ENCODE results near the gene IL27RA.

Gene IL27RA

DNA sequence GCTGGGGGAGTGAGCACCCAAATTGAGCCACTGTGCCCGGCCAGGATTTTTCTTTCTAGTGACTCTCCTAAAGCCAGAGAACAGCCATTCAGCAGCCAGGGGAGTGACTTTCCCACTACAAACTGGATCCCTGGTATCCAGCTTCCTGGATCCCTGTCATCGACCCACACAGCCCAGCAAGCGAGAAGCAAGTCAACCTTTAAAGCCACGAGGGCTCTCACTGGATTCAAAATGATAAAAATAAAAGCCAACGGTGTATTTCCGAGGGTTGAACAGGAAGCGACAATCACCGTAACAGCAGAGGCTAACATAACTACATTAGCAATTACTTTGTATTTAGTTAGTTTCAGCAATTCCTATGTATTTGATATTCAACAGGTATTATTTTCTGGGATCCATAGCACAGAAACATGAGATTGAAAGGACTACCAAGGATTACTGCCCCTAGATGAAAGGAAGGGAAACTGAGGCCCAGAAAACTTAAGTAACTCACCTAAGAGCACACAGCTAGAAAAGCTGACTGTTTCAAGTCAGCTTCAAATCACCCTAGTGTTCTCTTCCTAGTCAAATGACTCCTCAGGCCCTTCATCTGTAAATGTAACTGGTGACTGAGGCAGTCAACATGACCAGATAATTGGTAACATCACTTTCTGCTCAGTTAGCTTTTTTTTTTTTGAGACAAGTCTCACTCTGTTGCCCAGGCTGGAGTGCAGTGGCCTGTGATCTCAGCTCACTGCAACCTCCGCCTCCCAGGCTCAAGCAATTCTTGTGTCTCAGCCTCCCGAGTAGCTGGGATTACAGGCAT is 28.1 kb upstream of the IL27RA start:
- Histone ChIP-seq H3K4me1 (peaks cover 48 to 71% (median 67%) of the 10 kb centered on the region in 10 experiments), H3K9me3 (replicated peaks in 1 of 11) (peaks cover 9 to 14% (median 12%) of the 10 kb centered on the region in 11 experiments), H3K9ac (peak overlapping the region; percentile 49 to 99 (median 92)), H3K36me3 (peaks cover 8 to 20% (median 14%) of the 10 kb centered on the region in 11 experiments; a peak in 18 of 22 replicates), H4K20me1 (no peaks in the 10 kb centered on the region), H3K4me2 (peak overlapping the region; percentile 79 to 96 (median 88)), H3K4me3 (peak overlapping the region in 4 of 10 experiments; percentile 0 to 82 (median 16); a peak in 4 of 20 replicates), H3K27me3 (no peaks in the 10 kb centered on the region), H3K27ac (peak overlapping the region; percentile 71 to 99 (median 92))
- TF ChIP-seq Cebpa-rat (IDR thresholded peaks at IDR 0.05) = no peak

DNA sequence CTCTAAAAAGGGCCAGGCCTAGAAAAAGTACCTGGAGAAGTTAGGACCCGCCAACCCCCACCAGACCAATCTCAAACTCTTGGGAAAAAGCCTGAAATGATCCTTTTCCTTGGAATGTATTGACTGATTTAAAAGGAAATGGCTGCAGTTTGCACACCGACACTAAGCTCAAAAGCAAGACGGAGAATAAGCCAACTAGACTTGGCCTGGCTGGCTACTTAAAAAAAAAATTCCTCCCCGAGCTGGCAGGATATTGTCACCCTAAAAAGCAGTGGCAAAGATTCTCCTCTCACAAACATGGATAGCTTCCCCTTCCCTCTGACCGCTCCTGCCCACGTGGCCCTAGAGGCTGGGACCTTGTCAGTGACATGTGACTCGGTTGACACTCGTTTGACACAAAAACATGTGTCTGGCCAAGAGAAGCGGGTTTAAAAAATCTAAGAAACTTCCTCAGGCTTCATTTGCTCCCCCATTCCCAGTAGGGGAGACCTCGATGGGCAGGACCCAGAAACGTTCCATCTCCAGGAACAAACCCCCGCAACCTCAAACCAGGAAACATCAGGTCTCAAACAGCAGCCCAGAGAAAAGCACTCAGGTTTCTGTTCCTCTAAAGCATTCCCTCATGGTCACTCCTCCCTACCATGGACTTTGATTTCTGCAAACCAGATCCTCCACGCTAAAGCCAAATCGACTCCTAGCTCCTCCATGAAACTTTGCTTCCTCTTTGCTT is 26.8 kb upstream of the IL27RA start:
- Histone ChIP-seq H3K9ac (peak overlapping the region; percentile 59 to 99 (median 93)), H3K9me3 (replicated peaks in 1 of 11) (peaks cover 0 to under 1% (median 0%) of the 10 kb centered on the region in 11 experiments; a peak in 7 of 22 replicates), H3K4me2 (peak overlapping the region; percentile 79 to 96 (median 88)), H3K4me3 (peak overlapping the region; percentile 48 to 93 (median 78); a peak in 19 of 20 replicates), H3K4me1 (peaks cover 48 to 70% (median 67%) of the 10 kb centered on the region in 10 experiments), H3K27ac (peak overlapping the region; percentile 87 to 99 (median 92)), H3K36me3 (peaks cover 0 to 7% (median under 1%) of the 10 kb centered on the region in 11 experiments; a peak in 9 of 22 replicates), H4K20me1 (no peaks in the 10 kb centered on the region), H3K27me3 (no peaks in the 10 kb centered on the region)
- TF ChIP-seq Cebpa-rat (IDR thresholded peaks at IDR 0.05) = no peak

DNA sequence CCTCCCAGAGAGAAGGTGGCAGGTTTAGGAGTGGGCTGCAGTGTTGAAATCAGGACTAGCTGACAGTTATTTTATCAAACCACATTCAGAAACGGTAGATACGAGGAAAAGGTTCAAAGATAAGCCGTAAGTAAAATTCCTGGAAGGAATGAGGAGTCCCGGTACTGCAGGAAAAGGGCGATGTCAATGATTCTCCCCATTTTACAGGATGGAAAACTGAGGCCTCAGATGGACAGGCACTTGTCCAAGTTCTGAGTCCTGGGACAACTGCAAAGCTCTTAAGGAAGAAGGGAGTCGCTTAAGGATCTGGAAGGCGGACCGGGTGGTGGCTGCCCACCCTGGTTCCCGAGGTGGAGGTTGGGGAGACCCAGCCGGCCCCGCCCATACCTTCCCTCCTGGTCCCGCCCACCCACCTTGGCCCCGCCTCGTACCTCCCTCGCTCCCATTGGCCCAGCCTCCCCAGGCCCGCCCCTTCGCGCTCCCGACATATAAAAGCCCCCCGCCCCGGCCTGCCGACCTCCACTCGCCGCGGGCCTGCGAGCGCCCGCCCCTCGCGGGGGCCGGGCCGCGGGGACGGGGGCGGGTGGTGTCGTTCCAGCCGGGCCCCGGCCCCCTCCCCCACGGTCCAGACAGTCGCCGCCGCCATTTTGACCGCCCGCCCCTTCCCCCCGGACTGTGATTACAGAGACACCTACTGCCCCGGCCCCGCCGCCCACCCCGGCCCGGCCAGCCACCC is 26.0 kb upstream of the IL27RA start:
- no peaks in the 10 kb centered on the region for H3K9me3 ChIP-seq (replicated peaks in 1 of 11)
- peak overlapping the region; percentile 89 to 99 (median 93) for H3K9ac ChIP-seq
- no peak for TF ChIP-seq Cebpa-rat (IDR thresholded peaks at IDR 0.05)
- H3K4me2 ChIP-seq = peak overlapping the region; percentile 79 to 96 (median 88)
- no peaks in the 10 kb centered on the region for H4K20me1 ChIP-seq
- H3K4me1 ChIP-seq = peaks cover 43 to 64% (median 60%) of the 10 kb centered on the region in 10 experiments
- H3K27ac ChIP-seq = peak overlapping the region; percentile 87 to 99 (median 92)
- no peaks in the 10 kb centered on the region for H3K27me3 ChIP-seq
- H3K4me3 ChIP-seq = peak overlapping the region; percentile 48 to 93 (median 78)
- H3K36me3 ChIP-seq = no peaks in the 10 kb centered on the region

DNA sequence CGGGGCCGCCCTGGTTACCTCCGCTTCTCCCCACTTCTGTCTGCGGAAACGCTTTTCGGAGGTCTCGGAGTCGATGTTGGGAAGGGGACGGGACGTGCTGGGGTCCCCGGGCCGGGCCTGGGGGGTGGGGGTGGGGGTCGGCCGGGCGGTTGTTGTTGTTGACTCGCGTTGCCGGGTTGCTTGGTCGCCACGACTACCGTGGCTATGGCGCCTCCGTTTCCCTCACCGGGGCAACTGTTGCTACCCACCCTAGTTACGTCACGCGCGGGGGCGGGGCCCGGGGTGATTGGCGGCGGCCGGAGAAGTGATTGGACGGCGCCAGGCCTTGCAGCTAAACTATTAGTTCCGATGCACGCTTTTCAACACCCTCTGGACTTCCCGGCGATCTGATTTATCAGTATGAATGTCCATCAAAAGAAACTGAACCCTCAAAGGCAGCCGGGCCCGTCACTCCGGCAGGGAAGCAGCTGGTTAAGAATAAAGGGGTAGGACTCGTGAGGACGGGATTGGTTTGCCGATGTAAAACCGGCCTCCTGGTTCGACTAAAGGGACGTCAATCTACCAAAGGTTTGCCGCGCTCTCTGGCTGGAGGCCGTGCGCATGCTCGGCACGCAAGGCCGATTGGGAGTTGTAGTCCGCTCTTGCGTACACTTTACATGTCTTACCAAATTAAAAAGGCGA is 25.3 kb upstream of the IL27RA start, which contains the start of gene RFX1:
Gene RFX1 (minus strand): TSS at position 236 of the 681 bp plus-strand sequence. CDS start 12,477 bp downstream, outside the sequence.
- no peak for TF ChIP-seq Cebpa-rat (IDR thresholded peaks at IDR 0.05)
- Histone ChIP-seq H4K20me1 (no peaks in the 10 kb centered on the region), H3K4me1 (peaks cover 36 to 57% (median 53%) of the 10 kb centered on the region in 10 experiments), H3K27me3 (no peaks in the 10 kb centered on the region), H3K9ac (peak within 1 kb of the TSS; percentile 89 to 99 (median 93)), H3K36me3 (no peaks in the 10 kb centered on the region), H3K4me3 (peak within 1 kb of the TSS; percentile 58 to 93 (median 78)), H3K27ac (peak within 1 kb of the TSS; percentile 87 to 99 (median 92)), H3K4me2 (peak within 1 kb of the TSS; percentile 80 to 97 (median 92)), H3K9me3 (replicated peaks in 1 of 11) (no peaks in the 10 kb centered on the region)

DNA sequence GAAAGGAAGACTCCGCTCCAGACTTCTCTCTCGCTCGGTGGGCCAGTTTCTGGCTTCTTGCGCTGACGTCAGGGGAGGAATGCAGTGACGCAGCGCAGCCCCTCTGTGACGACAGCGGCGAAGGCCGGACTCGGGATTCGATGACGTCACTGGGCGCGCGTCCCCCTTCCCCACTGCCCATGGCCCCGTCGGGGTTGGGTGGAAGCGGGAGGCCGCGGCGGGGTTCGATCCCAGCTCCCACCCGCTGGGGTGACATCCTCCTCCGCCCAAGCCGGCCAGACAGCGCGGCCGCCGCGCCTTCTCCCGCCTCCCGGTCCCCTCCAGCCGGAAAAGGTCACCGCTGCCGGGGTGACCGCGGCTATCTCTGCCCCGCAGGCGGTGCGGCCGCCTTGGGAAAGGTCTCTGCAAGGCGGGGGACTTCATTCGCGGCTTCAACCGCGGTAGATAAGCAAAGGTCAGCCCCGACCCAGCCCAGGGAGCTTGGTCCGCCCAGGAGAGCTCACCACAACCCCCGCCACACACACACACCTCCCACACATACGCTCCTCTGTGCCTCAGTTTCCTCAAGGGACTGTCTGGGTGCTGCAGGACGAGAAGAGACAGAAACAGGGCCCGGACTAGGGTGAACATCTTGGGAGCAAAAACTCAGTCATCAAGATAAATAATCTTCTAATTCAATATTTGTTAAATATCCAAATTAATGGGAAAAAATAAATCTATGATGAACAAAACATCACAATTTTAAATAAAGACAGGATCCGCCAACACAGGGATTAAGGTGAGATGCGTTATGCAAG is 24.6 kb upstream of the IL27RA start:
- TF ChIP-seq Cebpa-rat (IDR thresholded peaks at IDR 0.05) = no peak
- Histone ChIP-seq H3K9ac (peak overlapping the region; percentile 89 to 99 (median 93)), H3K36me3 (no peaks in the 10 kb centered on the region), H3K4me3 (peak overlapping the region; percentile 58 to 93 (median 78)), H3K4me1 (peaks cover 28 to 50% (median 46%) of the 10 kb centered on the region in 10 experiments), H3K27ac (peak overlapping the region; percentile 87 to 99 (median 92)), H4K20me1 (no peaks in the 10 kb centered on the region), H3K9me3 (replicated peaks in 1 of 11) (no peaks in the 10 kb centered on the region), H3K4me2 (peak overlapping the region; percentile 80 to 97 (median 89)), H3K27me3 (no peaks in the 10 kb centered on the region)

DNA sequence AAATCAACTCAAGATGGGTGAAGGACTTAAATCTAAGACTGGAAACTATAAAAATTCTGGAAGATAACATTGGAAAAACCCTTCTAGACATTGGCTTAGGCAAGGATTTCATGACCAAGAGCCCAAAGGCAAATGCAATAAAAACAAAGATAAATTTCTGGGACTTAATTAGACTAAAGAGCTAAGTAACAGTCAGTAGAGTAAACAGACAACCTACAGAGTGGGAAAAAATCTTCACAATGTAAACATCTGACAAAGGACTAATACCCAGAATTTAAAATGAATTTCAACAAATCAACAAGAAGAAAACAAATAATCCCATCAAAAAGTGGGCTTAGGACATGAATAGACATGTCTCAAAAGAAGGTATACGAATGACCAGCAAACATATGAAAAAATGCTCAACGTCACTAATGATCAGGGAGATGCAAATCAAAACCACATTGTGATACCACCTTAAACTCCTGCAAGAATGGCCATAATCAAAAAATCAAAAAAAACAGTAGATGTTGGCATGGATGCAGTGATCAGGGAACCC is 19.1 kb upstream of the IL27RA start:
- no peaks in the 10 kb centered on the region for H4K20me1 ChIP-seq
- H3K9me3 ChIP-seq (replicated peaks in 1 of 11) = no peaks in the 10 kb centered on the region
- no peaks in the 10 kb centered on the region for H3K36me3 ChIP-seq
- H3K9ac ChIP-seq = no peak overlapping the region
- no peaks in the 10 kb centered on the region for H3K27me3 ChIP-seq
- no peak for TF ChIP-seq Cebpa-rat (IDR thresholded peaks at IDR 0.05)
- no peak overlapping the region for H3K4me2 ChIP-seq
- H3K4me3 ChIP-seq = no peak overlapping the region
- H3K4me1 ChIP-seq = peaks cover 23 to 37% (median 31%) of the 10 kb centered on the region in 10 experiments
- no peak overlapping the region for H3K27ac ChIP-seq

DNA sequence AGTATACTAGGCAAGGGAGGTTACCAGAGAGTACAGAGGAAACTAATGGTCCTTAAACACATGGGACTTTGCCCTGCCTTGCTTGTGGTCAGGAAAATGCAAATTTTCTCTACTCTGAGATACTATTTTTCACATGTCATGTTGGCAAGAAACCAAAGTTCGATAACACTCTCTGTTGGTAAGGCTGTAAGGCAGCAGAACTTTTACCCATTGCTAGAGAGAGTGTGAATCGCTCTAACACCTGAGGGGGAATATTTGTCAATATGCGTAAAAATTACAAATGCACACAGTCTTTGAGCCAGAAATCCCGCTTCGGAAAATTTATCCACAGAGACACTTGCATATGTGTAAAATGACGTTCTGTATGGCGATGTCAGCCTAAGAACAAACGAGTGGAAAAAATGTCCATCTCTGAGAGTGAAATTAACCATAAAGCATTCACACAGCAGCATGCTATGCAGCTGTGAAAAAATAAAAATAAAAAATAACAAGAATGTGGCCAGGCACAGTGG is 16.0 kb upstream of the IL27RA start:
- H3K27ac ChIP-seq = peak overlapping the region in 2 of 11 experiments; percentile 13 to 38; a peak in 1 of 22 replicates
- H4K20me1 ChIP-seq = no peaks in the 10 kb centered on the region
- peak overlapping the region in 4 of 11 experiments; percentile 6 to 54 (median 16); a peak in 5 of 22 replicates for H3K9ac ChIP-seq
- H3K4me3 ChIP-seq = no peak overlapping the region; a peak in 1 of 20 replicates
- peak overlapping the region; percentile 57 to 74 (median 71) for H3K4me2 ChIP-seq
- H3K9me3 ChIP-seq (replicated peaks in 1 of 11) = no peaks in the 10 kb centered on the region
- TF ChIP-seq Cebpa-rat (IDR thresholded peaks at IDR 0.05) = no peak
- no peaks in the 10 kb centered on the region for H3K27me3 ChIP-seq
- H3K4me1 ChIP-seq = peaks cover 42 to 52% (median 48%) of the 10 kb centered on the region in 10 experiments
- no peaks in the 10 kb centered on the region for H3K36me3 ChIP-seq

Measured in BLaER1 treated with 17β-estradiol and CSF1 and Interleukin-3, amounts not matched to agents 10 nM and 100 nM (cell line).